NCI-H2196 (cell line): ENCODE results near the gene ARHGEF38.
"Not testable (repeated sequence)": the region's sequence is repeated elsewhere in the genome, so short reads cannot be mapped to it uniquely, and the experiment has no call there.

Source experiments
- DNase-seq: peaks from one replicate; lab custom pipeline; 2025; ENCODE audit not compliant: unreplicated experiment; lab: John Stamatoyannopoulos, UW

ARHGEF38 gene

DNA sequence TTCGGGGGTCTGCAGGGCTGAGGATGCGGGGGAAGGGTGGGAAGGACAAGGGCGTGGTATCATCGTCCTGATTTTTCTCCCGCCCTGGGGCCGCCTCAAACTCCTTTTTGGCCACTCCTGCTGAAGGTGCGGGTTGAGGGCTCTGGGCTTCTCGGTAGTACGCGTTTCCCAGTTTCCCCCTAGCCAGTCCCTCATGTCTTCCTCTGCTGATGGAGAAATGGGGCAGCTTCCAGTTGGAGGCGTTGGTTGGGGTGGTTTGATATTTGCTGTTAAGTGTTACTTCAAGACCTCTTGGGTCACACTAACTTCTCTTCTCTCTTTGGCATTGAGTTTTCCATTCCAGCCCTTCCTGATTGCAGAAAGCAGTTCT is 156.6 kb downstream of the ARHGEF38 start:
- no peak for DNase-seq

DNA sequence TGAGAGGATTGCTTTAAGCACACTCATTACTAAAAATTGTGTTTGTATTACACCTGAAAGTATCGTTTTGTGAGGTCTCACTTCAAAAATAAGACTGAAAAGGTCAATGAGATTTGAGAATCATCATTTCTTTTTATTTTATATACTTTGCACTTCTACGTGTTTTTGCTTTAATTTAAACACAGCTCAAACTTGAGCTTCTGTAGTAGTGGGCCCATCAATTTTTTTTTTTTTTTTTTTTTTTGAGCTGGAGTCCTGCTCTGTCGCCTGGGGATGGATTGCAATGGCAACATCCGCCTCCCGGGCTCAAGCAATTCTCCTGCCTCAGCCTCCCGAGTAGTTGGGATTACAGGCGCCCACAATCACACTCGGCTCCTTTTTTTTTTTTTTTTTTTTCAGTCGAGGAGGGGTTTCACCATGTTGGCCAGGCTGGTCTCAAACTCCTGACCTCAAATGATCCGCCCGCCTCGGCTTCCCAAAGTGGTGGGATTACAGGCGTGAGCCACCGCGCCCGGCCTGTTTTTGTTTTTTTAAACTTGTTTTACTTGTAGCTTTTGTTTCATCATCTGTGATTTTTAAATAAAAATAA is 157.7 kb downstream of the ARHGEF38 start:
- no peak for DNase-seq

DNA sequence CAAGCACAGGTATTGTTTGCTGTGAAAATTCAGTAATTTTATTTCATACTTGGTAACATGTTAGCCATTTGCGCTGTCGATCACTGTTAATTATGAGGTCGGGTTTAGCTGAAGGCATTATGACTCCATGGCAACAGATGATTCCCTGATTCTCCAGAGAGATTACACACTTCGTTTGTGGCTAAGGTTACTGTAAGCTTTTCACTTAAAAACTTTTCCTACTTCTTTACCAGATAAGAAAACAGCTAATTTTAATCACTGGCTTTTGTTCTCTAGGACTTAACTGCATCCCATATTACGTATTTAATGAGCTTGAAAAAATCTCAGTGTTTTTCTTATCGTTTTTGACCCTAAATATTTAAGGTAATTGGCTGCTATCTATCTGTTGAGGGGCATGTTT is 158.3 kb downstream of the ARHGEF38 start:
- DNase-seq: no peak

DNA sequence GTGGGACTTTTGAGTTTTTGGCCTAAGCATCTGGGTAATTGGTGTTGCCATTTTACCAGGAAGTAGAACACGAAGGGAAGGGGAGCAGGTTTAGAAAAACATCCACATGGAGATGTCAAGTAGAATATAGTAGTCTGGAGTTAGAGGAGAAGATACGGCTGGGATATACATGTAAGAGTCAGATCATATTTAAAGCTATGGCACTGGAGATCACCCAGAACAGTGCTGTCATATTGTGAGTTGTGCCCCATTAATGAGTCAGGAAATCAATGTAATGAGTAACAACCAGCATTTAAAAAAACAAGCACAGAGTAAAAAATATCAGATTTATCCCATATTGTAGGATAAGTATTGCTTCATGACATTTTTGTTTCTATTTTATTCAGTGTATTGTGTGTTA is 160.3 kb downstream of the ARHGEF38 start:
- DNase-seq: no peak

DNA sequence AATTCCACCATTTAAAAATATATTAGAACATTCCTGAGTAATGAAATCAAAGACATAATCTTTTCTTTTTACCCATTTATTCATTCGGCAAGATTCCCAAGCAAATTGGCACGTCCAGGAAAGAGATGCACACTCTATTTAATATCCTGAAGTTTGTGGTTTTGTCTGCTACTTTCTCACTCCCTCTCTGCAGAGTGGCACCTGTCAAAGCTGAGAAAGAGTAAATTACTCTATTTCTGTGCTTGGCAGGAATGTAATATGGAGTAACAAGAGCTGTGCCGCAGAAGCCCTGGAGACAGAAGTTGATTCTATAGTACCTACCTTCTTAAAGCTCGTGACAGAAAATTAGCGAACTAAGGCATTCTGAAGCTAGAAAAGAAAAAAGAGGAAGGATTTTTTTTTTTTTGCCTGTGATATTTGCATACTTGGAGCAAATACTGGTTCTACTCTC is 161.7 kb downstream of the ARHGEF38 start:
- no peak for DNase-seq

DNA sequence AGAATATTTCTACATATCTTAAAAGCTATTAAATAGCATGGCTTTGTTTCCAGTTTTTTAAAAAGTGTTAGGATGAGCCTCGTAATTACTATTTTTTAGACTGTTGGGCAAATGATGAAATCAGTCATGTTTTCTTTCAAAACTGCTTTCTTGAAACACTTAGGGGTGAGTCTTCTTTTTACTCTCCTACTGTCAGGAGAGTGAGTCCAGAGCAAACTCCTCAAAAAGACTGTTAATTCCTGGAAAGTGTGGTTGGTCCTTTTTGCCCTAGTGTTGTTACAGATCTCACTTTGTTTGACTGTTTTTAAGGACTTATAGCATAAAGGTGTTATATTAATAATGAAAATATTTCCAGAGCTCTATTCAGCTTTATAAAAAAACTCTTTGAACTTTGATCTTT is 162.5 kb downstream of the ARHGEF38 start:
- DNase-seq: no peak

DNA sequence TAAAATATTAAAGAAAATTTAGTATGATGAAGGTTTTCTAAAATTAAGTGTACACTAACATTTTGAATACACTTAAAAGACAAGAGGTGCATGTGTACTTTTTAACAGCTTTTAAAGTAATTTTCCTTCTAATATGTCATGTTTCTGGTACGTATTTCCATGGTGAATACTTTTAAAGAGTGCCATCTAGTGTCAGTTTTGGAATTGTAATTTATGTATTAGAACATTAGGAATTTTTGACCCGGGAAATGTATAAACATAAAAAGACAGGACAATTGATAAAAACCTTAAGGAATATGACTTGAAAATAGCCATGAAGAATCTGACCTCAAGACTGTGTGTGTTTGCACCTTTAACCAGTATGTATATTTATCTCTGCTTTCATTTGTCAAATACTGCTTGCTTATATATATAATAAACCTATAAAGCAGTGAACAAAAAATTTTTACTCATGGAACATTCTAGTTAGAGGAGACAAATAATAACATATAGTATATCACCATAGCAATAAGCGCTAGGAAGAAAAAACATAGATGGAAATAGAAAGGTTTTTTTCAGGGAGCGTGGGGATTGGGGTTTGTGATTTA is 163.4 kb downstream of the ARHGEF38 start:
- peak; percentile 21 for DNase-seq

DNA sequence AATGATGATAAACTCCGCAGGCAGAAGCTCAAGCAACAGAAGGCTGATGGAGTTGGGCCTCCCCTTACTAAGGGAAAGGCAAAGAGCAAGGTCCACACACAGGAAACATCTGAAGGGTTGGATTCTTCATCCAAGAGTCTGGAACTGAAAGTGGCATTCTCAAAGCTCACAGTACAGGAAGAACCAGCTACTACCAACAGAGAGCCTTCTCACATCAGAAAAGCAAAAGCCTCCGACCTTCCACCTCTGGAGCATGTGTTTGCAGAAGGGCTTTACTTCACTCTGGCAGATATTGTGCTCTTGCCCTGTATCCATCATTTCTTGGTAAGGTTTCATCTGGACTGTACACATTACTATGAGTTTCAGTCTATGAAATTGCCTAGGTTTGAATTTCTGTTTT is 166.8 kb downstream of the ARHGEF38 start:
- no peak for DNase-seq

DNA sequence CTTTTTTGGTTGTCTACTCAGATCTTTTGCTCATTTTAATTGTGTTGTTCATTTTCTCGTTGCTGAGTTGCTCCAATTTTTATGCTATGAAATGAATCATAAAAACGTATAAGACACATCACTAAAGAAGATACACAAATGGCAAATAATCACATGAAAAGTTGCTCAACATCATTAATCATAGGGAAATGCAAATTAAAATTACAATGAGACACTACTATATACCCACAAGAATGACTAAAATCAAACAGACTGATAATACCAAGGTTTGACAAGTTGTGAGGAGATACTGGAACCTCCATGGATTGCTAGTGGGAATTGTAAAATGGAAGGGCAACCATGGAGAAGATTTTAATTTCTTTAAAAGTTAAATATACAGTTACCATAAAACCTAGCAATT is 173.2 kb downstream of the ARHGEF38 start:
- no peak for DNase-seq

DNA sequence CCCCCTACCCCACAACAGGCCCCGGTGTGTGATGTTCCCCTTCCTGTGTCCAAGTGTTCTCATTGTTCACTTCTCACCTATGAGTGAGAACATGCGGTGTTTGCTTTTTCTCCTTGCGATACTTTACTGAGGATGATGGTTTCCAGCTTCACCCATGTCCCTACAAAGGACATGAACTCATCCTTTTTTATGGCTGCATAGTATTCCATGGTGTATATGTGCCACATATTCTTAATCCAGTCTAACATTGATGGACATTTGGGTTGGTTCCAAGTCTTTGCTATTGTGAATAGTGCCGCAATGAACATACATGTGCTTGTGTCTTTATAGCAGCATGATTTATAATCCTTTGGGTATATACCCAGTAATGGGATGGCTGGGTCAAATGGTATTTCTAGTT is 177.5 kb downstream of the ARHGEF38 start:
- DNase-seq: not testable (repeated sequence)
